B cell (primary cell): Measurements from ENCODE around the gene TNXB. TPM values are rescaled to one million over a fixed set of nuclear protein-coding genes. Genes with fewer than 3 reads are reported as not detected.

ENCODE experiments used
- ATAC-seq: fragments of 200-7000 bp; cut with Tn5 transposase; one replicate; pipeline ENCODE4 v1.10.0; 2021; ENCODE audit warnings: low read depth, mild to moderate bottlenecking, moderate number of reproducible peaks, moderate library complexity
- CTCF ChIA-PET: fragments of 350-600 bp; sonication (Branson Sonifier 250); formaldehyde crosslinking; loops from one replicate; lab custom pipeline; 2021; ENCODE audit warnings: antibody characterized with exemption, inconsistent platforms; lab: Charles Lee
- POLR2A ChIA-PET: fragments of 350-600 bp; sonication (Branson Sonifier 250); formaldehyde crosslinking; loops from one replicate; lab custom pipeline; 2021; ENCODE audit warnings: antibody characterized with exemption; lab: Charles Lee
- DNase-seq: peaks from one replicate; pipeline ENCODE4 v3.0.0; 2013
- H2AFZ ChIP-seq: 2 replicates; pipeline ENCODE4 v1.6.1; 2012; ENCODE audit warnings: mild to moderate bottlenecking, low read depth, low read length; ENCODE audit not compliant: insufficient read depth, poor library complexity, severe bottlenecking
- H3K27ac ChIP-seq, 2 donors: 1 replicate in 1 of 2; 2 replicates in 1 of 2; pipeline ENCODE4 v1.5.1; 2012 to 2013; ENCODE audit warnings: low read length in 2 of 2, mild to moderate bottlenecking in 2 of 2, moderate library complexity in 1 of 2
- H3K27me3 ChIP-seq, 4 experiments: fragments of 200-600 bp in 1 of 4; sonication (generic) in 1 of 4; replicated peaks in 1 of 4; 1 replicate in 2 of 4; 2 replicates in 2 of 4; pipeline versions ENCODE4 v1.6.1 to v1.7.0; 2013 to 2016; ENCODE audit warnings: low read length in 3 of 4, mild to moderate bottlenecking in 2 of 4, mixed read lengths in 1 of 4, moderate library complexity in 1 of 4; ENCODE audit not compliant: insufficient read depth in 4 of 4, control insufficient read depth in 3 of 4; ENCODE audit errors: control extremely low read depth in 1 of 4
- H3K36me3 ChIP-seq, 2 experiments: replicated peaks in 1 of 2; 1 replicate in 1 of 2; 2 replicates in 1 of 2; pipeline versions ENCODE4 v1.6.1 to v1.7.1; 2013; ENCODE audit warnings: low read length in 1 of 2; ENCODE audit not compliant: insufficient read depth in 2 of 2, control insufficient read depth in 1 of 2; ENCODE audit errors: control extremely low read depth in 1 of 2, extremely low read depth in 1 of 2
- H3K4me1 ChIP-seq, 2 donors: fragments of 200-600 bp in 1 of 2; sonication (generic) in 1 of 2; 1 replicate in 1 of 2; 2 replicates in 1 of 2; pipeline versions ENCODE4 v1.5.1 to v1.6.1; 2013 to 2017; ENCODE audit warnings: low read length in 2 of 2; ENCODE audit not compliant: control insufficient read depth in 2 of 2, insufficient read depth in 2 of 2
- H3K4me2 ChIP-seq: replicated peaks from 2 replicates; pipeline ENCODE3; 2012; ENCODE audit warnings: mild to moderate bottlenecking, low read depth, low read length; ENCODE audit not compliant: poor library complexity, severe bottlenecking
- H3K4me3 ChIP-seq, 5 experiments: fragments of 200-600 bp in 1 of 5; sonication (generic) in 1 of 5; 1 replicate in 3 of 5; 2 replicates in 2 of 5; pipeline versions ENCODE4 v1.5.1 to v1.7.0; 2011 to 2016; ENCODE audit warnings: low read length in 4 of 5, mild to moderate bottlenecking in 4 of 5, low read depth in 2 of 5, control low read depth in 1 of 5, moderate library complexity in 1 of 5; ENCODE audit not compliant: insufficient read depth in 1 of 5; ENCODE audit errors: control extremely low read depth in 1 of 5, extremely low read depth in 1 of 5
- H3K79me2 ChIP-seq: fragments of 200-600 bp; sonication (generic); one replicate; pipeline ENCODE4 v1.6.0; 2016; ENCODE audit warnings: low read length; ENCODE audit not compliant: control insufficient read depth, insufficient read depth
- H3K9ac ChIP-seq: fragments of 200-600 bp; sonication (generic); 2 replicates; pipeline ENCODE4 v1.6.1; 2017; ENCODE audit warnings: mild to moderate bottlenecking, low read length, moderate library complexity
- H3K9me3 ChIP-seq, 3 donors: one replicate each; pipeline versions ENCODE4 v1.6.1 to v1.7.1; 2013; ENCODE audit warnings: low read length in 2 of 3; ENCODE audit not compliant: control insufficient read depth in 2 of 3, insufficient read depth in 1 of 3; ENCODE audit errors: control extremely low read depth in 1 of 3
- H4K20me1 ChIP-seq: 2 replicates; pipeline ENCODE4 v1.6.0; 2012; ENCODE audit warnings: mild to moderate bottlenecking, low read length; ENCODE audit not compliant: insufficient read depth, control insufficient read depth, poor library complexity, severe bottlenecking
- H3K27ac Mint-ChIP-seq: one replicate; pipeline ENCODE4 v1.8.0; 2021; ENCODE audit warnings: mixed read lengths
- H3K27me3 Mint-ChIP-seq: one replicate; pipeline ENCODE4 v1.8.0; 2021; ENCODE audit warnings: mixed read lengths
- H3K4me1 Mint-ChIP-seq: one replicate; pipeline ENCODE4 v1.8.0; 2021; ENCODE audit warnings: mixed read lengths
- H3K4me3 Mint-ChIP-seq: one replicate; pipeline ENCODE4 v1.8.0; 2021; ENCODE audit warnings: mixed read lengths
- H3K9me3 Mint-ChIP-seq: one replicate; pipeline ENCODE4 v1.8.0; 2022; ENCODE audit warnings: mixed read lengths; ENCODE audit not compliant: insufficient read depth
- CTCF ChIP-seq: fragments of 200-600 bp; IDR thresholded peaks from one replicate; pipeline ENCODE4 v1.8.0; 2022; ENCODE audit warnings: antibody characterized with exemption, mild to moderate bottlenecking
- EZH2 ChIP-seq: IDR thresholded peaks from 2 replicates; pipeline ENCODE4 v1.6.1; 2012; ENCODE audit warnings: borderline replicate concordance, low read depth, mild to moderate bottlenecking, moderate library complexity, low read length; ENCODE audit not compliant: insufficient read depth, poor library complexity, severe bottlenecking
- WGBS: methylation state at CpG from one replicate; pipeline ENCODE4 v1.1.5; 2013; ENCODE audit warnings: missing lambda C conversion rate; ENCODE audit not compliant: insufficient coverage; 5-methylcytosine and 5-hydroxymethylcytosine counted together
- intact Hi-C: fragments of 100-400 bp; cut with micrococcal nuclease; formaldehyde crosslinking; loops from one replicate; pipeline ENCODE4 v1.10.0; 2022
- polyA plus RNA-seq: library from polyadenylated mRNA; depleted of rRNA; stranded (reverse); fragments of >200 nt; gene quantifications from 2 replicates; pipeline ENCODE4 v1.2.3, GENCODE V29; 2012
- total RNA-seq, 2 donors: library from RNA; stranded (reverse); fragments of 120-200 nt in 1 of 2; gene quantifications; 1 replicate in 1 of 2; 2 replicates in 1 of 2; pipeline versions ENCODE4 v1.2.3 to v1.2.4, GENCODE V29; 2013 to 2022

Gene TNXB
- total and polyA plus RNA-seq, 2 donors (not counting 1 experiment from before 2014, with no cell fraction given), result 1.4 to 19.0 TPM

GRCh38 chr6:32148289-32149091 lies 39.4 kb upstream of the TNXB start:
- no peaks in the 10 kb centered on the region for H4K20me1 ChIP-seq
- TF ChIP-seq EZH2 (no peak), CTCF (peak; percentile 12)
- H3K27ac ChIP-seq, result no peak overlapping the region
- CTCF ChIA-PET, result no interaction called here
- Mint-ChIP-seq H3K27me3 (peaks cover 65% of the 10 kb centered on the region), H3K4me1 (peaks cover 39% of the 10 kb centered on the region), H3K9me3 (no peaks in the 10 kb centered on the region), H3K27ac (peak overlapping the region; percentile 15), H3K4me3 (peak overlapping the region; percentile 73)
- H3K9me3 ChIP-seq, result peaks cover 0 to 16% (median 3%) of the 10 kb centered on the region in 3 donors
- H3K4me2 ChIP-seq, result peak overlapping the region; percentile 61
- peaks cover 0 to 54% (median 29%) of the 10 kb centered on the region in 4 experiments for H3K27me3 ChIP-seq
- POLR2A ChIA-PET, result no interaction called here
- ATAC-seq (peak; percentile 73), DNase-seq (peak; percentile 64)
- H2AFZ ChIP-seq, result peak overlapping the region; percentile 54
- WGBS, result 11% methylated on average over 27 of the region's 39 CpGs
- intact Hi-C loops, result no loop called here
- peak overlapping the region; percentile 43 for H3K9ac ChIP-seq
- H3K79me2 ChIP-seq, result no peaks in the 10 kb centered on the region
- peak overlapping the region in 4 of 5 experiments; percentile 21 to 53 (median 38) for H3K4me3 ChIP-seq
- H3K36me3 ChIP-seq, result no peaks in the 10 kb centered on the region
- H3K4me1 ChIP-seq, result peaks cover 21 to 22% of the 10 kb centered on the region in 2 donors

- Histone ChIP-seq H3K27me3 (peaks cover 0 to 50% (median 27%) of the 10 kb centered on the region in 4 experiments), H2AFZ (no peak overlapping the region), H3K4me1 (peaks cover 15 to 22% of the 10 kb centered on the region in 2 donors), H3K36me3 (no peaks in the 10 kb centered on the region), H3K4me3 (no peak overlapping the region), H4K20me1 (no peaks in the 10 kb centered on the region), H3K9me3 (peaks cover 0 to 16% (median 3%) of the 10 kb centered on the region in 3 donors), H3K4me2 (no peak overlapping the region), H3K27ac (no peak overlapping the region), H3K9ac (no peak overlapping the region), H3K79me2 (no peaks in the 10 kb centered on the region)
- DNase-seq (no peak), ATAC-seq (no peak)
- intact Hi-C loops, result no loop called here
- ChIA-PET POLR2A (no interaction called here), CTCF (no interaction called here)
- peaks cover 30% of the 10 kb centered on the region for H3K4me1 Mint-ChIP-seq
- WGBS, result 100% methylated on average over 2 of the region's 4 CpGs
- TF ChIP-seq CTCF (no peak), EZH2 (no peak)
- no peaks in the 10 kb centered on the region for H3K9me3 Mint-ChIP-seq
- no peak overlapping the region for H3K27ac Mint-ChIP-seq
- H3K27me3 Mint-ChIP-seq, result peaks cover 57% of the 10 kb centered on the region
- no peak overlapping the region for H3K4me3 Mint-ChIP-seq
Measured at GRCh38 chr6:32147401-32148132, 38.4 kb upstream of the TNXB start.
